NCI-H2196 (cell line): ENCODE measurements around the gene CDCP1.
A peak's percentile ranks its signal among the peaks of the same experiment; 100 is the strongest.
"Not testable (repeated sequence)": the region's sequence is repeated elsewhere in the genome, so short reads cannot be mapped to it uniquely, and the experiment has no call there.

Experiments used
- DNase-seq: peaks from one replicate; lab custom pipeline; 2025; ENCODE audit not compliant: unreplicated experiment; lab: John Stamatoyannopoulos, UW

CDCP1 gene

DNA sequence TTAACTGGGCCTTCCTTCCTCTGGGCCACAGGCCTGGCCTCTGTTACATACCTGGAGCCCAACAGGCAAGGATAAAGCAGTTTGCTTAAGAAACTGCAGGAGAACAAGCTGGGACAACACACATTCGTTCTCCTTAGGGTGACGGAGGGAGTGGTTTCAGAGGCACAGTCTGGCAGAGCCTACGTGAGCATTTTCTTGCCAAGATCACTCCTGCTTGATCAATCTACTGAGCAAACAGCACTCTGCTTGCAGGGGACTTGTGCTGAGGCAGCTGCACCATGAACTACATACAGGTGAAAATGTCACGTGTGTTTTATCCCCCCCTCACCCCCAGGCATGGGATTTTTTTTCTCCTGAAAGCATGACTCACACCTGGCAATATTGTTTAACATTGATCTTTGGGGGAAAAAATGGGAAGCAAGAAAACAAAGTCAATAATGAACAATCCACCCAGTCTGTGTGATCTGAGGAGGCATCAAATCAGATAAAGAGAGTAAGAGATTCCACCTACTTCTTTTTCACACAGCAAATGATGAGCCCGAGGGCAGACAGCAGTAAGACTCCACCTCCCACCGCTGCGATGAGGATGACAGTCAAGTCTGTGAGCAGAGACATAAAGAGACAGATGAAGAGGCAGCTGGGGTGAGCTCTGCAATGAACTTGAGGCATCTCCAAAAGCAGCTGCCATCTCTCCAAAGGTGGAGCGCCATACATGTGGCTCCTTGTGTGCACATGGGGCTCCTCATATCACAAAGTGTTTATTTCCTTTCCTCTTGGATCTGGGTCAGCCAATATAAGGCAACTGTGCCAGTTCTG lies 57.4 kb downstream of the CDCP1 start:
- DNase-seq: peak; percentile 3

- no peak for DNase-seq
Measured at GRCh38 chr3:45087155-45087554, 59.0 kb downstream of the CDCP1 start.

GRCh38 chr3:45084820-45085816 lies 61.1 kb downstream of the CDCP1 start:
- DNase-seq: no peak

DNA sequence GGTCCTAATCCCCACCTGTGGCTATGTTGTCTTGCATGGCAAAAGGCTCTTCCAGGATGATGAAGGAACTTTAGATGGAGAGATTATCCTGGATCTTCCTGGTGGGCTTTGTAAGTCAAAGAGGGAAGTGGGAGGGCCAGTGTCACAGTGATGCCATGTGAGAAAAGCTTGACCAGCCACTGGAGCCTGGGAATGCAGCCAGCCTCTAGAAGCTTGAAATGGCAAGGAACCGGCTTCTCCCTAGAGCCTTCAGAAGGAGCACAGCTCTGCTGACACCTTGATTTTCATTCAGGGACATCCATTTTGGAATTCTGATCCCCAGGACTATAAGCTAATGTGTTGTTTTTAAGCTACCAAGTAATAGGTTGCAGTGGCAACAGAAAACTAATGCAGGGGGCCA lies 61.8 kb downstream of the CDCP1 start:
- DNase-seq: no peak

DNA sequence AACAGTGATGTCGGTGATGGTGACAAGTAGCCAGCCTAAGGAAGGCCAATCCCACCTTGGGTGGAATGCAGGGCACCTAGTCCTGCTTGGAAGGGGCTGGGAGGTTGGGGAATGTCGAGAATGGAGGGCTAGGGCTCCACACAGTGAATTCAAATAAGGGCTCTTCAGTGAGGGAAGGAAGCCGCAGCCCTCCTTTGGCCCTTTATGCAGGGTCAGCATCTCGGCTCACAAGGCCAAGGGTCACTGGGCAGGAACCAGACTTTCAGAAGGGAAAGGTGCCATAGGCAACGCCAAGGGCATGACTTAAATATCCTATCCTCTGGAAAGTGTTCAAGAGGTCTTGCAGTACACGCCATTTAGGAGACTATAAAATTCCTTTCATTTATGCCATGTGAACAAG lies 63.2 kb downstream of the CDCP1 start:
- no peak for DNase-seq

DNA sequence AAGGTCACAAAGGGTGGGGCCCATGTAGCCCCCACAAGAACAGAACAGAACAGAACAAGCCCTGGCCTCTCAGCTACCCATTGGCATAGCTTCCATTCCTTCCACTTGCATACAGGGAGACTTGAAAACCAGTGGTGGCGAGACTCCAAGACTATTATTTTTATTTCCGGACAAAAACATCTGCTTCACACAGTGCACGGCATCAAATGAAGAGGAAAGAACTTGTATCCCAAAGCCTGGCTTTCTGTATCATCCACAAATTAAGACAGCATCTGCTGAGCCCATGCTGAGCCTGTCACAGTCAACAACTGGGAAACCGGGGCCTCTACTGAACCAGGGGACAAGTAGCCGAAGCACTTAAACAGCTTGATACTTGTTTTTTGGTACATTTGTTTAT lies 64.0 kb downstream of the CDCP1 start:
- DNase-seq: no peak

- DNase-seq: no peak
Measured at GRCh38 chr3:45081506-45082141, 64.6 kb downstream of the CDCP1 start.

GRCh38 chr3:45080824-45081223 lies 65.4 kb downstream of the CDCP1 start:
- no peak for DNase-seq

- no peak for DNase-seq
Measured at GRCh38 chr3:45079715-45080114, 66.5 kb downstream of the CDCP1 start.

- no peak for DNase-seq
Measured at GRCh38 chr3:45078910-45079522, 67.2 kb downstream of the CDCP1 start.

GRCh38 chr3:45078256-45078655 lies 67.9 kb downstream of the CDCP1 start:
- DNase-seq: not testable (repeated sequence)

DNA sequence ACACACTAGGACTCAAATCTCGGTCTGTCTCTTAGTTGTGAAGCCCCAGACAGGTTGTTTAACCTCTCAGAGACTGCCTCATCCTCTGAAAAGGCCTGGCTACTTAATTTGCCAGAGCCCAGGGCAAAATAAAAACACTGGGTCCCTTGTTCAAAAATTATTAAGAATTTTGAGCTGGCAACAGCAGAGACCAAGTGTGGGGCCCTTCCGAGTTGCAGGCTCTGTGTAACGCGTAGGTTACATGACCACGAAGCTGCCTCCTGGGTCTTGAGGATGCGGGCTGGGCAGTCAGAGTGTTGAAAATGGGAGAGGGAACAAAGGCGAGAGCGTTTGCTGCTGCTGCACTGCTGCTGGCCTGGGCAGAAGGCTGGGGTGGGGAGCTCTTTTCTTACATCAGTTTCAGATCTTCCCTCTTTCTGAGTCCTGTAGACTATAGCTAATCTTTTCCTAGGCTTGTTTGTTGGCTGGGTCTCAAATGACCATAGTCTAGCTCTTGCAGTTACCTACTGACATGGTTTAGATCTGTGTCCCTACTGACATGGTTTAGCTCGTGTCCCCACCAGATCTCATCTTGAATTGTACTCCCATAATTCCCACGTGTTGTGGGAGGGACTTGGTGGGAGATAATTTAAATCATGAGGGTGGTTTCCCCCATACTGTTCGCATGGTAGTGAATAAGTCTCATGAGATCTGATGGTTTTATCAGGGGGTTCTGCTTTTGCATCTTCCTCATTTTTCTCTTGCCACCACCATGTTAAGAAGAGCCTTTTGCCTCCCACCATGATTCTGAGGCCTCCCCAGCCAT lies 70.2 kb downstream of the CDCP1 start:
- no peak for DNase-seq

DNA sequence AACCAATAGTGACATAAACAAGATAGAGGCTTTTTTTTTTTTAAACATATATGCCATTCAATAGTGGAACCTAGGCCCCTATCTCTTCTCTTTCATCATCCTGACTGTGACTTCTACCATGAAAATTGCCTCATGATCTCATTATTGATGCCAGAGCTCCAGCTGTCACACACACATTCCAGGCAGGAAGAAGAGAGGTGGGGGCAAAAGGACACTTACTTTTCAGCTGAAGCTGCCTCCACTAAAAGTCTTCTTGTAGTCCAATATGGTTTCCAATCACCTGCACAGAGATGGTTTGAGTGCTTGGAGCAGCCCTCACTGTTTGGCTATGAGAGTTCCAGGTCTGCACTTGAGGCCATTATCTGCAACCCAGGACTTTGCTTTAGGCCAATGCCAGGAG lies 75.1 kb downstream of the CDCP1 start:
- DNase-seq: no peak

DNA sequence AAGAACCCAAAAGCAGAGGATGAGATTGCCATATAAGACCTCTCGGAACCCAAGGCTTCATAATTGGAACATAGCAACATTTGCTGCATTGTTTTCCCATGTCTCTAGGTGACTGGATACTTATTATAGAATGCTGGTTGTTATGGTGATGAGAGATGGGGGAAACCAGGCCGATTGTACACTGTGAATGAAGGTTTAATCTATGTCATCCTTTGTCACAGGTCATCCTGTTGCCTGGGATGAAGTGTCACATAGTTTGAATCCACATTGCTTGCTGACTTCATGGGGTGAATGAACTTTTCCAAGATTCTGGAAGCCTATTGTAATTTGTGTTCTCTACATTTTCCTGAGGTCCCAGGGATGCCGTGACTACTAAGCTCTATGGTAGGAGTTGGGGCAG lies 78.2 kb downstream of the CDCP1 start:
- DNase-seq: no peak

DNA sequence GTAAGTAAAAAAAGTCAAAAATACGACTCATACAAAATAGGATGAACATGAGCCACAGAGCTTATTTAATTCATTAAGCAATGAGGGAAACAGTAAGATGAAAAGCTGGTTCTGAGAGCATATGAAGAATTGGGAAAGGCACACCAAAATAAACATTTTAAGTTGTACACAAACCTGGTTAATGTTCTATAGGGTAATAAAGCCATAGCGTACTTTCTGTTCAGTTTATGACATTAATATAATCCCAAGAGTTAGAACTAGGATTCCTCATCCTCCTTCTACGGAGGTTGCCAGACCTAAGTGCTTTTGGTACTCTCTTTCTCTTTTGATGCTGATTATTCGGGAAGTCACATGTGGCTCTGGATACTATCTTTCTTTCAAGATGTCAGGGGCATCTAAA lies 78.7 kb downstream of the CDCP1 start:
- DNase-seq: no peak

DNA sequence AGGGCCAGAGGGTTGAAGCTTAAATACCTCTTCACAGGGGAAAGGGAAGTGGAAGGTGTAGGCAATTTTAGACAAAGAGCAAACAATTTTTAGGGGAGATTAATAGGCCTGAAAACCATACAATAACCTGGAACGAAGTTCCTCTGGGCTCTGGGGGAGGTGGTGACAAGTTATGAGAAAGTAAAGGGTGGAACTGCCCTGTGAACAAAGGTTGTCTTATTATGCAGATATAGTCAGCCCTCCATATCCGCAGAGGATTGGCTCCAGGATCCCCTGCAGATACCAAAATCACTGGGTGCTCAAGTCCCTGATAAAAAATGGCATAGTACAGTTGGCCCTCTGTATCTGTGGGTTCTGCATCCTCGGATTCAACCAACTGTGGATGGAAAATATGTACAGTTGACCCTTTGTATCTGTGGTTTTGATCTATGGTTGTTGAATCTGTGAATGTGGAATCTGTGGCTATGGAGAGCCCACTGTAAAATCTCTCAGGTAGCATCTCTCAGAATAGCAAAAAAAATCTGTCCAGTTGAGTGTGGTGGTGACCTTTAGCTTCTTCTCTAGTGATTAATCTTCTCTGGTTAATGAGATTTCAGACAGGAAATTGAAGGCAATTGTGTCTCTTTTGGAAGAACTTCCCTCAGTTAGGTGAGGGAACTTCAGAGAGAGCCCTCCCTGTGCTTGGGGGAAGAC lies 79.9 kb downstream of the CDCP1 start:
- DNase-seq: no peak

- no peak for DNase-seq
Measured at GRCh38 chr3:45065373-45065720, 80.8 kb downstream of the CDCP1 start.

- DNase-seq: no peak
Measured at GRCh38 chr3:45064512-45065372, 81.4 kb downstream of the CDCP1 start.

GRCh38 chr3:45062697-45063070 lies 83.5 kb downstream of the CDCP1 start:
- DNase-seq: no peak
